Neural cell (in vitro differentiated cells): ENCODE results near the gene MTHFD1L. TPM values are rescaled to one million over a fixed set of nuclear protein-coding genes. Genes with fewer than 3 reads are reported as not detected.

Experiments used
- H2AFZ ChIP-seq: fragments of 200-600, 300-800 bp; sonication (generic), shearing (Covaris generic); 2 replicates; pipeline ENCODE4 v1.6.0; 2014; ENCODE audit warnings: low read depth, mild to moderate bottlenecking, antibody characterized with exemption, low read length, moderate library complexity
- H3F3A ChIP-seq: fragments of 200-600 bp; shearing (Covaris generic); 2 replicates; pipeline ENCODE4 v1.6.1; 2016; ENCODE audit warnings: mild to moderate bottlenecking, moderate library complexity, mixed read lengths, antibody characterized with exemption, low read length; ENCODE audit not compliant: insufficient read depth, poor library complexity, severe bottlenecking
- H3K27ac ChIP-seq: fragments of 200-600, 300-800 bp; sonication (generic), shearing (Covaris generic); 2 replicates; pipeline ENCODE4 v1.5.1; 2014; ENCODE audit warnings: mild to moderate bottlenecking, low read length, moderate library complexity
- H3K27me3 ChIP-seq: fragments of 300-800, 200-600 bp; sonication (generic), shearing (Covaris generic); 2 replicates; pipeline ENCODE4 v1.6.0; 2014; ENCODE audit warnings: mild to moderate bottlenecking, low read depth, low read length, moderate library complexity; ENCODE audit not compliant: insufficient read depth
- H3K36me3 ChIP-seq: fragments of 300-800, 200-600 bp; sonication (generic), shearing (Covaris generic); 2 replicates; pipeline ENCODE4 v1.5.1; 2014; ENCODE audit warnings: mild to moderate bottlenecking, antibody characterized with exemption, low read length, moderate library complexity; ENCODE audit not compliant: insufficient read depth
- H3K4me2 ChIP-seq: fragments of 300-800, 200-600 bp; sonication (generic), shearing (Covaris generic); 2 replicates; pipeline ENCODE4 v1.6.0; 2014; ENCODE audit warnings: mild to moderate bottlenecking, low read length
- H3K4me3 ChIP-seq: fragments of 300-800, 200-600 bp; sonication (generic), shearing (Covaris generic); 2 replicates; pipeline ENCODE4 v1.5.1; 2014; ENCODE audit warnings: mild to moderate bottlenecking, low read length, moderate library complexity
- H3K79me2 ChIP-seq: fragments of 200-600 bp; shearing (Covaris generic); replicated peaks from 2 replicates; pipeline ENCODE4 v1.6.0; 2014; ENCODE audit warnings: mild to moderate bottlenecking, low read length, moderate library complexity; ENCODE audit not compliant: insufficient read depth
- H3K9ac ChIP-seq: fragments of 300-800, 200-600 bp; sonication (generic), shearing (Covaris generic); 2 replicates; pipeline ENCODE4 v1.6.1; 2016; ENCODE audit warnings: mild to moderate bottlenecking, low read length, mixed read lengths
- H3K9me2 ChIP-seq: fragments of 200-600 bp; shearing (Covaris generic); 2 replicates; pipeline ENCODE4 v1.6.1; 2016; ENCODE audit warnings: mild to moderate bottlenecking, low read length, mixed read lengths; ENCODE audit not compliant: insufficient read depth
- H3K9me3 ChIP-seq: fragments of 200-600, 300-800 bp; sonication (generic), shearing (Covaris generic); 2 replicates; pipeline ENCODE4 v1.6.1; 2016; ENCODE audit warnings: mild to moderate bottlenecking, mixed run types, low read length, moderate library complexity, mixed read lengths
- H4K20me1 ChIP-seq: fragments of 200-600 bp; shearing (Covaris generic); 2 replicates; pipeline ENCODE4 v1.6.1; 2016; ENCODE audit warnings: mild to moderate bottlenecking, mixed run types; ENCODE audit not compliant: insufficient read depth
- EP300 ChIP-seq: fragments of 450-650 bp; conservative IDR thresholded peaks from 2 replicates; pipeline ENCODE4 v1.6.1; 2014; ENCODE audit warnings: antibody characterized with exemption, mild to moderate bottlenecking, moderate library complexity; ENCODE audit not compliant: poor library complexity, severe bottlenecking
- EZH2 ChIP-seq: fragments of 200-600, 300-800 bp; shearing (Covaris generic), sonication (generic); IDR thresholded peaks from 2 replicates; pipeline ENCODE4 v1.6.1; 2014; ENCODE audit warnings: antibody characterized with exemption, low read length, borderline replicate concordance, mild to moderate bottlenecking; ENCODE audit not compliant: insufficient read depth, poor library complexity, severe bottlenecking
- MXI1 ChIP-seq: fragments of 450-650 bp; conservative IDR thresholded peaks from 2 replicates; pipeline ENCODE4 v1.6.1; 2014; ENCODE audit warnings: antibody characterized with exemption, mild to moderate bottlenecking; ENCODE audit not compliant: poor library complexity, severe bottlenecking
- POLR2AphosphoS5 ChIP-seq: IDR thresholded peaks from 2 replicates; pipeline ENCODE4 v1.6.1; 2012
- RAD21 ChIP-seq: fragments of 450-650 bp; conservative IDR thresholded peaks from 2 replicates; pipeline ENCODE4 v1.6.1; 2014; ENCODE audit warnings: antibody characterized with exemption, mild to moderate bottlenecking, moderate library complexity
- SMC3 ChIP-seq: fragments of 450-650 bp; conservative IDR thresholded peaks from 2 replicates; pipeline ENCODE4 v1.6.1; 2014; ENCODE audit warnings: antibody characterized with exemption, mild to moderate bottlenecking, moderate library complexity; ENCODE audit not compliant: poor library complexity
- polyA plus RNA-seq: library from polyadenylated mRNA; depleted of rRNA; stranded (reverse); fragments of >200 nt; gene quantifications from 2 replicates; pipeline ENCODE4 v1.2.3, GENCODE V29; 2014
- TF ChIP-seq, protein P1 (sequence below): IDR thresholded peaks from 2 replicates; pipeline ENCODE4 v1.6.1; 2012; ENCODE audit warnings: borderline replicate concordance

The MTHFD1L gene
- polyA plus RNA-seq, 1 donor from 2014 or later: 6.3 TPM

- H3K79me2 ChIP-seq: no peaks in the 10 kb centered on the region
- no peak overlapping the region for H3K27ac ChIP-seq
- H3K9ac ChIP-seq: no peak overlapping the region
- no peaks in the 10 kb centered on the region for H3K36me3 ChIP-seq
- no peaks in the 10 kb centered on the region for H3F3A ChIP-seq
- no peaks in the 10 kb centered on the region for H3K9me2 ChIP-seq
- H3K9me3 ChIP-seq: no peaks in the 10 kb centered on the region
- no peak overlapping the region for H3K4me2 ChIP-seq
- TF ChIP-seq, protein P1, sequence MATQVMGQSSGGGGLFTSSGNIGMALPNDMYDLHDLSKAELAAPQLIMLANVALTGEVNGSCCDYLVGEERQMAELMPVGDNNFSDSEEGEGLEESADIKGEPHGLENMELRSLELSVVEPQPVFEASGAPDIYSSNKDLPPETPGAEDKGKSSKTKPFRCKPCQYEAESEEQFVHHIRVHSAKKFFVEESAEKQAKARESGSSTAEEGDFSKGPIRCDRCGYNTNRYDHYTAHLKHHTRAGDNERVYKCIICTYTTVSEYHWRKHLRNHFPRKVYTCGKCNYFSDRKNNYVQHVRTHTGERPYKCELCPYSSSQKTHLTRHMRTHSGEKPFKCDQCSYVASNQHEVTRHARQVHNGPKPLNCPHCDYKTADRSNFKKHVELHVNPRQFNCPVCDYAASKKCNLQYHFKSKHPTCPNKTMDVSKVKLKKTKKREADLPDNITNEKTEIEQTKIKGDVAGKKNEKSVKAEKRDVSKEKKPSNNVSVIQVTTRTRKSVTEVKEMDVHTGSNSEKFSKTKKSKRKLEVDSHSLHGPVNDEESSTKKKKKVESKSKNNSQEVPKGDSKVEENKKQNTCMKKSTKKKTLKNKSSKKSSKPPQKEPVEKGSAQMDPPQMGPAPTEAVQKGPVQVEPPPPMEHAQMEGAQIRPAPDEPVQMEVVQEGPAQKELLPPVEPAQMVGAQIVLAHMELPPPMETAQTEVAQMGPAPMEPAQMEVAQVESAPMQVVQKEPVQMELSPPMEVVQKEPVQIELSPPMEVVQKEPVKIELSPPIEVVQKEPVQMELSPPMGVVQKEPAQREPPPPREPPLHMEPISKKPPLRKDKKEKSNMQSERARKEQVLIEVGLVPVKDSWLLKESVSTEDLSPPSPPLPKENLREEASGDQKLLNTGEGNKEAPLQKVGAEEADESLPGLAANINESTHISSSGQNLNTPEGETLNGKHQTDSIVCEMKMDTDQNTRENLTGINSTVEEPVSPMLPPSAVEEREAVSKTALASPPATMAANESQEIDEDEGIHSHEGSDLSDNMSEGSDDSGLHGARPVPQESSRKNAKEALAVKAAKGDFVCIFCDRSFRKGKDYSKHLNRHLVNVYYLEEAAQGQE: no peak
- TF ChIP-seq POLR2AphosphoS5: no peak
- TF ChIP-seq EZH2: no peak
- no peaks in the 10 kb centered on the region for H3K27me3 ChIP-seq
- no peak overlapping the region for H2AFZ ChIP-seq
- no peak overlapping the region for H3K4me3 ChIP-seq
- no peaks in the 10 kb centered on the region for H4K20me1 ChIP-seq
Observed at GRCh38 chr6:150929416-150929815, 63.9 kb downstream of the MTHFD1L start.

DNA sequence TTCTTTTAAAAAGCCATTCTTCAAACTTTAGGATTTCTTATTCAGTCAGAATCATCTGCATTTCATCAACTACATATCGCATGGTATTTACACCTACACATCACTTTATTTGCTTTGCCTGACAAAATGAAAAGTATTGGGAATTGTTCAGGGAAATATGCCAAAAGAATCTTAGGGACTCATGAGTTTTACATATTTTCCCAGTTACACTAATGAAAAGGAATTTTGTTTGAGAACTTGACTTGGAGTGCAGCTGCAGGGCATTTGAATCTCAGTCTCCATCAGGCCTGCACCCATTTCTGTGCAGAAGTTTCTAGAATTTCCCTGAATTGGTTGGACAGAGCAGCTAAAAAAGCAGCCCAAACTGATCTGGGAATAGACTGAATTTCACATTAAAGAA is 65.3 kb downstream of the MTHFD1L start:
- no peaks in the 10 kb centered on the region for H3K36me3 ChIP-seq
- no peaks in the 10 kb centered on the region for H4K20me1 ChIP-seq
- H3K4me3 ChIP-seq: no peak overlapping the region
- H3K9me3 ChIP-seq: no peaks in the 10 kb centered on the region
- no peaks in the 10 kb centered on the region for H3K79me2 ChIP-seq
- TF ChIP-seq EP300 (no peak), MXI1 (no peak), EZH2 (no peak), RAD21 (no peak)
- H3K9ac ChIP-seq: no peak overlapping the region
- no peaks in the 10 kb centered on the region for H3K27me3 ChIP-seq
- no peak overlapping the region for H3K27ac ChIP-seq
- H3F3A ChIP-seq: no peaks in the 10 kb centered on the region
- H3K9me2 ChIP-seq: no peaks in the 10 kb centered on the region
- no peak overlapping the region for H3K4me2 ChIP-seq
- no peak overlapping the region for H2AFZ ChIP-seq

DNA sequence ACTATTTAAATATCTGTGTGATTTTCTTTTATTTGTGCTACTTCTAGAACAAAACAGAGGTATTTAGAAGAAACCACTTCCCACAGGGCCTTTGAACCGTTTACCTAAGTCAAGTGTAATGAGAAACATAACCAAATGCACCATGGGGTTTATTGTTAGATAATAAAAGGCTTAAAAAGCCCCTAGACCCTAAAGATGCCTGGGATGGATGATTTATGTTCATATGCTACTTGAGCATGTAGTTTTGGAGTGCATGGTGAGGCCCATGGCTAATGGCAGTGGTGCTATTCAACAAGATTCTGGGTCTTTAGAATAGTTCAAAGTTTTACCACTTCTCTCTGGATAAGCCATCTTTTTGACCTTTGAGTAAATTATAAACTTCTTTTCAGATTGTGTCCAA is 65.9 kb downstream of the MTHFD1L start:
- no peak for TF ChIP-seq EP300
- TF ChIP-seq RAD21: no peak
- TF ChIP-seq MXI1: no peak
- no peak for TF ChIP-seq SMC3
- no peak overlapping the region for H3K4me2 ChIP-seq

More for the DNA sequence above, 65.9 kb downstream of the MTHFD1L start:
- Histone ChIP-seq H3F3A (no peaks in the 10 kb centered on the region), H3K27ac (no peak overlapping the region), H3K9ac (no peak overlapping the region), H3K79me2 (no peaks in the 10 kb centered on the region), H3K27me3 (no peaks in the 10 kb centered on the region), H2AFZ (no peak overlapping the region), H4K20me1 (no peaks in the 10 kb centered on the region), H3K36me3 (no peaks in the 10 kb centered on the region), H3K9me3 (no peaks in the 10 kb centered on the region), H3K9me2 (no peaks in the 10 kb centered on the region), H3K4me3 (no peak overlapping the region)
